G401 (cell line): Measurements from ENCODE around the gene ATL3. TPM values are rescaled to one million over a fixed set of nuclear protein-coding genes. Genes with fewer than 3 reads are reported as not detected.

ENCODE experiments used
- DNase-seq: peaks from one replicate; pipeline ENCODE4 v3.0.0-alpha.2; 2015; ENCODE audit warnings: low spot score
- in situ Hi-C: cut with HindIII; loops from 2 replicates; pipeline ENCODE4 v1.10.0; 2016; ENCODE audit warnings: low sequenced_read_pairs, mixed read lengths
- total RNA-seq: library from RNA; depleted of rRNA; stranded (reverse); fragments of >200 nt; shearing (Covaris generic); gene quantifications from 2 replicates; pipeline ENCODE4 v1.2.3, GENCODE V29; 2014

ATL3 gene
- total RNA-seq, 1 experiment from 2014 or later: 40.0 TPM

GRCh38 chr11:63683133-63683991 is 12.2 kb upstream of the ATL3 start:
- in situ Hi-C loops: no loop called here
- peak; percentile 45 for DNase-seq

- in situ Hi-C loops: no loop called here
- DNase-seq: peak; percentile 78
Observed at GRCh38 chr11:63682066-63683021, 11.2 kb upstream of the ATL3 start.

- in situ Hi-C loops: no loop called here
- DNase-seq: peak; percentile 94
Observed at GRCh38 chr11:63681321-63682065, 10.3 kb upstream of the ATL3 start, which contains the start of gene RTN3. Gene RTN3, plus strand, starts transcription at chr11:63681500. Its CDS starts 137 bp downstream, at chr11:63681637.

- in situ Hi-C loops: no loop called here
- DNase-seq: no peak
Observed at GRCh38 chr11:63680834-63681320, 9.7 kb upstream of the ATL3 start.

- no peak for DNase-seq
- in situ Hi-C loops: no loop called here
Observed at GRCh38 chr11:63673579-63673978, 2.4 kb upstream of the ATL3 start.

GRCh38 chr11:63672936-63673539 is 1.9 kb upstream of the ATL3 start:
- in situ Hi-C loops: no loop called here
- no peak for DNase-seq

GRCh38 chr11:63672156-63672463 is 934 bp upstream of the ATL3 start:
- DNase-seq: no peak
- in situ Hi-C loops: no loop called here

GRCh38 chr11:63670433-63671321 is 499 bp downstream of the ATL3 start:
- DNase-seq: peak; percentile 80

GRCh38 chr11:63670096-63670432 is 1.1 kb downstream of the ATL3 start:
- in situ Hi-C loops: no loop called here
- DNase-seq: no peak

More at GRCh38 chr11:63670433-63671321, 499 bp downstream of the ATL3 start:
- in situ Hi-C loops: no loop called here

GRCh38 chr11:63667995-63668795 is 3.0 kb downstream of the ATL3 start:
- DNase-seq: no peak
- in situ Hi-C loops: no loop called here

- DNase-seq: no peak
- in situ Hi-C loops: no loop called here
Observed at GRCh38 chr11:63666874-63667273, 4.3 kb downstream of the ATL3 start.

- in situ Hi-C loops: loop anchor here (5.0 kb wide), 1 partner anchor 72 kb away; no protein-coding TSS in a partner anchor
- DNase-seq: no peak
Observed at GRCh38 chr11:63663809-63664208, 7.4 kb downstream of the ATL3 start.

- DNase-seq: no peak
- in situ Hi-C loops: loop anchor here (5.0 kb wide), 1 partner anchor 69 kb away; no protein-coding TSS in a partner anchor
Observed at GRCh38 chr11:63660972-63661371, 10.2 kb downstream of the ATL3 start.

GRCh38 chr11:63652671-63653070 is 18.5 kb downstream of the ATL3 start:
- in situ Hi-C loops: no loop called here

GRCh38 chr11:63643205-63643604 is 28.0 kb downstream of the ATL3 start:
- no peak for DNase-seq
- in situ Hi-C loops: no loop called here

More at GRCh38 chr11:63652671-63653070, 18.5 kb downstream of the ATL3 start:
- DNase-seq: no peak

- in situ Hi-C loops: no loop called here
- no peak for DNase-seq
Observed at GRCh38 chr11:63641727-63642126, 29.4 kb downstream of the ATL3 start.

- in situ Hi-C loops: no loop called here
- peak; percentile 12 for DNase-seq
Observed at GRCh38 chr11:63639199-63639832, 31.9 kb downstream of the ATL3 start.
